AG10803 (cell line): ENCODE data around the gene TANC1.

Experiments
- DNase-seq: peaks from one replicate; pipeline ENCODE4 v3.0.0; 2010; ENCODE audit warnings: low read depth
- H3K4me3 ChIP-seq: 2 replicates; pipeline ENCODE4 v1.5.1; 2011; ENCODE audit warnings: mild to moderate bottlenecking, low read length, control low read depth
- TF ChIP-seq, protein P1 (sequence below): conservative IDR thresholded peaks from 2 replicates; pipeline ENCODE4 v1.5.1; 2011; ENCODE audit warnings: mild to moderate bottlenecking, low read length, control low read depth, inconsistent platforms

Gene TANC1

DNA sequence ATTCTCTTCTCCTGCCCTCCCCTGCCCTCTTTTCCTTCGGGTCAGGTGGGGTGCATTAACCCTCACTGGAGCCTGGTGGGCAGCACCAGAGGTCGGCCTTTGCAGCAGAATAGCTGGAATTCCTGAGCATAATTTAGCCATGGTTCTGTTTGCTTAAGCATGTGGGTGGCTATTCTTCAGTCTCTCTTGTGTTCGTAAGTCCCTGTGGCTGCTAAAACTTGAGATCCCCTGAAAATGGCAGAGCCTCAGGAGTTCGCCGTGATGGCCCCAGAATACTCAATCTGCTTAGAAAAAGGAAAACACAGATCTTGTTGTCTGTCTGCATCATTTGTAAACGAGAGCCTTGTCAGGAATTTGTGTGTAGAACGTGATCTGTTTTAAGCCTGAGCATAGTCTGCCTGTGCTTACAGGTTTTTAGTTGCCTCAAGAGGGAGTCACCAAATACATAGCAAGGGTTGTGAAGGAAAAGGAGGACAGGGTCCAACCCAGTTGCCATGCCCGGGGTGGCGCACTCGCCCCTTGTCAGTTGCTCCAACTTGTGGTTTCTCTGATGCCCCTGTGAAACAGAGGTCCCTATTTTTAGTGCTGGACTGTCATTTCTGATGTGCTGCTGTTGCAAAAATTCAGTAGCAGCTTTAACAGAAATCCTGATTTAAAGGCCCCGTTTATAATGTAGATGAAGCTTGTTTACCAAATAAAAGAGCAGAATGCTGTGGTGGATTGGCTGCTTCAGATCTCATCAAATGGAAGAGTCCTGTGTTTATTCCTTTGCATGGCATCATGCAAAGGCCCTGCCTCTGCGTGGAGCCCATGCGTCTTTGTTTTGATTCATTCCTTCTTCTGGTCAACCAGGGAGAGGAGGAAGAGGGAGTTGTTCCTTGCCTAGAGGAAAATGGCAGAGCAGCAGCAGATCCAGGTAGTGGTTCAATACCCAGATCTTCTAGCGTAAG is 243.3 kb downstream of the TANC1 start:
- TF ChIP-seq, protein P1, sequence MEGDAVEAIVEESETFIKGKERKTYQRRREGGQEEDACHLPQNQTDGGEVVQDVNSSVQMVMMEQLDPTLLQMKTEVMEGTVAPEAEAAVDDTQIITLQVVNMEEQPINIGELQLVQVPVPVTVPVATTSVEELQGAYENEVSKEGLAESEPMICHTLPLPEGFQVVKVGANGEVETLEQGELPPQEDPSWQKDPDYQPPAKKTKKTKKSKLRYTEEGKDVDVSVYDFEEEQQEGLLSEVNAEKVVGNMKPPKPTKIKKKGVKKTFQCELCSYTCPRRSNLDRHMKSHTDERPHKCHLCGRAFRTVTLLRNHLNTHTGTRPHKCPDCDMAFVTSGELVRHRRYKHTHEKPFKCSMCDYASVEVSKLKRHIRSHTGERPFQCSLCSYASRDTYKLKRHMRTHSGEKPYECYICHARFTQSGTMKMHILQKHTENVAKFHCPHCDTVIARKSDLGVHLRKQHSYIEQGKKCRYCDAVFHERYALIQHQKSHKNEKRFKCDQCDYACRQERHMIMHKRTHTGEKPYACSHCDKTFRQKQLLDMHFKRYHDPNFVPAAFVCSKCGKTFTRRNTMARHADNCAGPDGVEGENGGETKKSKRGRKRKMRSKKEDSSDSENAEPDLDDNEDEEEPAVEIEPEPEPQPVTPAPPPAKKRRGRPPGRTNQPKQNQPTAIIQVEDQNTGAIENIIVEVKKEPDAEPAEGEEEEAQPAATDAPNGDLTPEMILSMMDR, result no peak
- no peak overlapping the region for H3K4me3 ChIP-seq
- no peak for DNase-seq

DNA sequence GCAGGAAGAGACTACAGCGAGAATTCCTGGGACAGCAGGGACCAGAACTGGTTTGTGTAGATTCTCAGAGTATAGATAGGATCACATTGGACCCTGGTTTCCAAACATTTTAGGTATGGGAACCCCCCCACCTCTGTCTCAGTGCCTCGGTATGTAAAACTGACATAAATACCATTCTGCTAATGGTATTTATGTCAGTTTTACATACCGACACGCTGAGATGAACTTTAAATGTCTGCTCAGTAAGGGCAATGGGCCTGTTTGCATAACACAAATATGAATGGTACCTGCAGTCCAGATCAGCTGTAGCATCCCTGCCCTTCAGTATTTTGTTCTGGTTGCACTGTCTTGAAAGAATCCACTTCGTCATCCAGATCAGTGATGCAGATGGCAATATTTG is 244.9 kb downstream of the TANC1 start:
- no peak overlapping the region for H3K4me3 ChIP-seq
- TF ChIP-seq, protein P1, result no peak
- no peak for DNase-seq

DNA sequence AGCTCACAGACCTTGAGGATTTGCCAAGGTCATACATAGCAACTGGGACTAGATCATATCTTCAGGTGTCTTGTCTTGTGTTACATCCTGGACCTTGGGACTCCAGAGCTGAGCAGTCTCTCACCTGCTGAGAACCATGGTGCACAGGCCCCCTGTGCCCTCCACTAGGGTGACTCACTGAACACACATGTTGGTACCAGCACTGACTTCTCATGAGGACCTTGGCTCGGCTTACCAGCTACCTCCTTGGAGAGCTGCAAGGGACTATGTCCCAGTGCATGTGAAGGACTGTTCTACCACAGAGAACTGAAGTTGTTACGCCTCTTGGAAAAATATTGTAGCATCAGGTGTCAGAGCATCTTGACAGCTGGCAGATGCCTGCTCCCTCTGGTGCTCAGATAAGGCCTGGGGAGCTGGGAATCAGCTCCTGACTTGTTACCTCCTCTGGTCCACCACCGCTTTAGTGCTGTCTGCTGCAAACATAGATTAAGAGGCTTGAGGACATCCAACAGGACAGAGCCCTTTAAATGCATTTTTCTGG is 246.0 kb downstream of the TANC1 start:
- TF ChIP-seq, protein P1, result no peak
- no peak overlapping the region for H3K4me3 ChIP-seq
- no peak for DNase-seq

DNA sequence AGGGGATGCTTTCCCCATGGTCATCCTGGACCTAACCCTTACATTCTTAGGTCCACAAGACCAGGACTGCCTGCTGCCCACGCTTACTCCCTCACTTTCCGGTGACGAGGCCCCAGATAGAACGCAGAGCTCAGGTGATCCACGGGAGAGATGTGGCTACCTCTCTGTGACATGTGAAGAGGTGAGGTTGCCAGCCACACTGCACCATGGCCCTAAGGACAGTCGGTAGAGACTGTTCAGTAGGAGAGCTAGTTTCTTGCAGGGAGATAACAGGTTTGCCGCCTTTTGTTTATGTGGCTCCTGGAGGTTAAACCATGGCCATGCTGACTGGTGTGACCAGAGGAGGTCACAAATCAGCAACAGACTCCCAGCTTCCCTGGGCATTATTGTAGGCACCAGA is 246.7 kb downstream of the TANC1 start:
- H3K4me3 ChIP-seq, result no peak overlapping the region
- no peak for DNase-seq
- TF ChIP-seq, protein P1, result no peak

DNA sequence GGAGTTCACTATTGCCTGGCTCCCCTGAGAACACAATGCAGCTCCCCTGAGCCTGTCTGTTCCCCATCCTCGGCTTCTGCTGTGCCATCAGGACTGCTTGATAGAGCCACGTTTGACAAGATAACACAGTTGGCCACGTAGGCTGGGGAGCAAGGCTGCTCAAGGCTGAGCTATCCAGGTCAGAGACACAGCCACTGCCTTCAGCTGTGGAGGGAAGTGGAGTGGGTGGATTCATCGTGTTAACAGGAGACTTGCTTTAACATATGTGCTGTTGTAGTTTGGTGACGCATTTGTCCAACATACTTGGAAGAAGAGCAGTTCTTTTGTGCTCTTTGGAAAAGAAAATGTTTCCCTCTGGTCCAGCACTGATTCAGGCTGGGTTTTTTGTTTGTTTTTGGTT is 249.2 kb downstream of the TANC1 start:
- H3K4me3 ChIP-seq, result no peak overlapping the region
- no peak for DNase-seq
- TF ChIP-seq, protein P1, result no peak

DNA sequence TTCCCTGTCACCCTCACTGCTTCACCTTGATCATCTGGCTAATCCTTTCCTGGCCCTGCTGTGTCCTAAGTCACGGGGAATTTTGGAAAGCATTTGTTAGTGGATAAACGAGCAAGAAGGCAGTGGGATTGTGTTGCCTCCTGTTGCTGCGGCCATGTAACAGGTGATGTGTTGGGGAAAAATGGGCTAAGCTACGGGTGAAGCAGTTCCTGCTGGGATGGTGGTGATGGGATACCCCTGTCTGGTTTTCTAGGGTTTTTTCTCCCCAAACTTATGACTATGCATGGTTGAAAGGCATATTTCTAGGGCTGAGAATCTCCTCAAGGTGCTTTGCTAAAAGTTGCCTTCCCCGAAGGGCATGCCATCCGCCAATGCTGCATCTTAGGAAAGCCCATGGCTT is 249.9 kb downstream of the TANC1 start:
- TF ChIP-seq, protein P1, result no peak
- no peak overlapping the region for H3K4me3 ChIP-seq
- no peak for DNase-seq
